Heart left ventricle (tissue), 16 donors: ENCODE data around the gene HOXD8. TPM values are rescaled to one million over a fixed set of nuclear protein-coding genes. Genes with fewer than 3 reads are reported as not detected.

Experiments used
- ATAC-seq, 4 donors: fragments of 200-7000 bp; cut with Tn5 transposase; one replicate each; pipeline ENCODE4 v1.9.1; 2020 to 2022; ENCODE audit warnings: moderate library complexity in 4 of 4, mild to moderate bottlenecking in 3 of 4, moderate number of reproducible peaks in 1 of 4
- DNase-seq, 5 donors: peaks; one replicate each; pipeline ENCODE4 v3.0.0-alpha.2; 2020
- H3K27ac ChIP-seq, 12 donors: fragments of 200-600 bp; sonication (generic) in 4 of 12; one replicate each; pipeline versions ENCODE4 v1.5.0 to v1.8.0; 2016 to 2022; ENCODE audit warnings: mild to moderate bottlenecking in 2 of 12
- H3K27me3 ChIP-seq, 9 donors: fragments of 200-600 bp; sonication (generic) in 2 of 9; one replicate each; pipeline versions ENCODE4 v1.5.1 to v1.8.0; 2016 to 2022; ENCODE audit warnings: mild to moderate bottlenecking in 3 of 9
- H3K36me3 ChIP-seq, 9 donors: fragments of 200-600 bp; sonication (generic) in 2 of 9; one replicate each; pipeline versions ENCODE4 v1.5.0 to v1.8.0; 2018 to 2022; ENCODE audit warnings: mild to moderate bottlenecking in 2 of 9
- H3K4me1 ChIP-seq, 12 donors: fragments of 200-600 bp; sonication (generic) in 4 of 12; one replicate each; pipeline versions ENCODE4 v1.5.0 to v1.8.0; 2016 to 2022; ENCODE audit warnings: mild to moderate bottlenecking in 3 of 12
- H3K4me3 ChIP-seq, 12 donors: fragments of 200-600 bp; sonication (generic) in 4 of 12; one replicate each; pipeline versions ENCODE4 v1.5.0 to v1.8.0; 2017 to 2022; ENCODE audit warnings: mild to moderate bottlenecking in 9 of 12, moderate library complexity in 4 of 12
- H3K9me3 ChIP-seq, 12 donors: fragments of 200-600 bp; sonication (generic) in 4 of 12; one replicate each; pipeline versions ENCODE4 v1.5.0 to v1.8.0; 2016 to 2022; ENCODE audit warnings: mild to moderate bottlenecking in 1 of 12
- CTCF ChIP-seq, 12 donors: fragments of 200-600 bp; sonication (generic) in 4 of 12; IDR thresholded peaks; one replicate each; pipeline versions ENCODE4 v1.5.0 to v1.8.0; 2018 to 2022; ENCODE audit warnings: antibody characterized with exemption in 12 of 12, mild to moderate bottlenecking in 5 of 12
- POLR2A ChIP-seq, 2 donors: fragments of 450-650 bp; IDR thresholded peaks; one replicate each; pipeline ENCODE4 v1.6.1; 2017; ENCODE audit warnings: antibody characterized with exemption in 2 of 2, mild to moderate bottlenecking in 2 of 2, moderate library complexity in 2 of 2
- WGBS, 4 donors: extraction: QIAGEN DNeasy Blood & Tissue Kit in 2 of 4; methylation state at CpG; one replicate each; pipeline versions ENCODE4 v1.1.5 to v1.1.7; 2013 to 2018; 5-methylcytosine and 5-hydroxymethylcytosine counted together
- intact Hi-C, 10 donors: fragments of 100-400 bp; cut with DNase I; formaldehyde crosslinking; loops; one replicate each; pipeline versions ENCODE4 v1.11.1 to v1.14.2; 2022
- polyA plus RNA-seq, 2 donors: library from polyadenylated mRNA; stranded (reverse); fragments of 200-250 nt; gene quantifications; one replicate each; pipeline ENCODE4 v1.2.3, GENCODE V29; 2013
- total RNA-seq, 9 donors: library from RNA; depleted of rRNA in 2 of 9; stranded (reverse); fragments of >200 nt in 2 of 9; fragmentation: NEBNext Ultra II Directional in 3 of 9; extraction: Animal tissue kit (Norgen Biotek cat#: 25700) in 3 of 9; gene quantifications; one replicate each; pipeline versions ENCODE4 v1.1.0 to v1.2.4, GENCODE V29; 2016 to 2023
- donor health status: ischemic (EF 13 %, LVEDD 7.1; RV severe dilation, severe dysfunction).
- donor health status: healthy with polysubstance abuse.
- donor health status: DM: no; HTN: yes; CAD: no.
- donor health status: DM: no; HTN: no; CAD: no.
- donor health status: ischemic (EF 25% LVEDD 6.9; RV normal size, moderate dysfunction).
- donor health status: ischemic (EF 25% LVEDD 5.7; RV mildly dilated, moderate dysfunction).
- donor health status: healthy.
- donor health status: DM: yes; HTN: yes; CAD: no.
- donor health status: ischemic (EF 35%, LVEDD 5.7; RV mildly dilated, moderate dysfunction).
- donor health status: nonischemic (EF 11% LVEDD 7.7; RV severe dilation, severe dysfunction).
- donor health status: DM: yes; HTN: yes; CAD: no.
- donor health status: PGD.
- donor health status: ischemic (EF 29% LVEDD 5.4; RV normal size, mild dysfunction).
- donor health status: nonischemic (EF 23%, LVEDD 6.1; RV moderate dilation, normal function).

The HOXD8 gene
- total and polyA plus RNA-seq, 11 donors = 0.21 to 1.8 (median 0.53) TPM

DNA sequence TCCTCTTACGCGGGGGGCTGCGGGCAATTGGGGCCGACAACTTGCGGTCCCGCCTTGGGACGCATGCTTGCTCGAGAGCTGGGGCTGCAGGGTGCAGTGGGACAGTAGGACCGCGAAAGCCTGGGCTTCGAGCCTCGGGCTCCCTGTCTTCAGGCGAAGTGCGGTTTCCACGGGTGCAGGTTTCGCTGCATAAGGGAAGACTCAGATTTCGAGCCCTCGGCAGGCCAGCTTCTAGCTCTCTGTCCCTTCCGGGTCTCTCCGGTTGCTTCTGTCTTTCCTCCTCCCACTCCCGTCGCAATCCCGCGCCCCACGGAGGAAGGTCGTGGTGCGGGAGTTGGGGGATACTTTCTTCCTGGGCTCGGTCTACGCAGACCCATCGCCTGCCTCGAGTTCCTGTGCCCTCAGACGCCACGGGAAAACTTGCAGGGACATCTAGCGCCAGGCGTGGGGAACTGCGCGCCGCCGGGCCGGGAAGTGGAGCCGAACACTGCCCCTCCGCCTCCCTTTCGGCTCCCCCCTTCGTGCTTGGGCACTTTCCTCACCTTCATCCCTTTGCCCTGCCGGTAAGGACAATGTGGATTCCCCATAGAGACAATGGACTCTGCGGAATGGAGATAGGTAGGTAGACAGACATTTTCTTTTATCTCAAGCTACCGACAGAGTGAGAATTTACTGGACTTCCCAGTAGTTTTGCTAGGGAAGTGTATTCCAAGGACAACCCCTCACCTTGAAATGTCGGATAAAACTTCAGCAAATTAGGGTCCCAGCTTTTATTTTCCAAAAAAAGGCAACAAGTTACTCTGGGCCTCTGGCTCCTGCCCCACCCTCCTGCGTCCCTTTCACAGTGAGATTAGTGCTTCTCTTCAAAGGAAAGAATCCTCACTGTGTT lies 41.2 kb upstream of the HOXD8 start:
- intact Hi-C loops = loop anchor here (2.0 to 10.0 kb wide), 7 partner anchors 397 to 721 kb away; no protein-coding TSS in a partner anchor
- H3K4me1 ChIP-seq = peaks cover 0 to 51% (median 12%) of the 10 kb centered on the region in 12 donors
- DNase-seq (peak in 3 of 5 donors; percentile 43 to 77 (median 52)), ATAC-seq (peak; percentile 41 to 87 (median 84))
- peak overlapping the region in 11 of 12 donors; percentile 7 to 43 (median 25) for H3K4me3 ChIP-seq
- H3K36me3 ChIP-seq = no peaks in the 10 kb centered on the region
- 2 to 4% (median 3%) methylated on average over 32 to 49 of the region's 49 CpGs for WGBS, 4 donors
- TF ChIP-seq POLR2A (IDR thresholded peaks at IDR 0.05) (no peak), CTCF (IDR thresholded peaks at IDR 0.05) (peak; percentile 54 to 80 (median 75))
- no peaks in the 10 kb centered on the region for H3K9me3 ChIP-seq
- H3K27me3 ChIP-seq = peaks cover 88 to 100% (median 98%) of the 10 kb centered on the region in 9 donors
- peak overlapping the region in 1 of 12 donors; percentile 86 for H3K27ac ChIP-seq

- TF ChIP-seq CTCF (IDR thresholded peaks at IDR 0.05) (no peak), POLR2A (IDR thresholded peaks at IDR 0.05) (no peak)
- H3K9me3 ChIP-seq = no peaks in the 10 kb centered on the region
- intact Hi-C loops = loop anchor here (2.0 to 10.0 kb wide), 7 partner anchors 398 to 722 kb away; no protein-coding TSS in a partner anchor
- peaks cover 87 to 100% (median 98%) of the 10 kb centered on the region in 9 donors for H3K27me3 ChIP-seq
- H3K27ac ChIP-seq = peak overlapping the region in 1 of 12 donors; percentile 86
- H3K4me1 ChIP-seq = peaks cover 0 to 49% (median 12%) of the 10 kb centered on the region in 12 donors
- H3K36me3 ChIP-seq = no peaks in the 10 kb centered on the region
- ATAC-seq = no peak
- DNase-seq = no peak
- H3K4me3 ChIP-seq = no peak overlapping the region
- WGBS, 4 donors = 6 to 14% (median 8%) methylated on average over 6 of the region's 6 CpGs
Measured at GRCh38 chr2:176088937-176089842, 40.3 kb upstream of the HOXD8 start.

GRCh38 chr2:176089843-176090395 lies 39.6 kb upstream of the HOXD8 start:
- H3K4me1 ChIP-seq = peaks cover 0 to 48% (median 12%) of the 10 kb centered on the region in 12 donors
- no peaks in the 10 kb centered on the region for H3K36me3 ChIP-seq
- DNase-seq (peak in 1 of 5 donors; percentile 5), ATAC-seq (no peak)
- H3K4me3 ChIP-seq = no peak overlapping the region
- H3K27me3 ChIP-seq = peaks cover 89 to 100% (median 98%) of the 10 kb centered on the region in 9 donors
- peak overlapping the region in 1 of 12 donors; percentile 86 for H3K27ac ChIP-seq
- H3K9me3 ChIP-seq = no peaks in the 10 kb centered on the region
- intact Hi-C loops = loop anchor here (2.0 to 10.0 kb wide), 8 partner anchors 399 to 835 kb away; no protein-coding TSS in a partner anchor
- TF ChIP-seq POLR2A (IDR thresholded peaks at IDR 0.05) (no peak), CTCF (IDR thresholded peaks at IDR 0.05) (no peak)
